KG1 (cell line): ENCODE measurements around the gene FAM168B.

Source experiments
- DNase-seq: peaks from one replicate; lab custom pipeline; 2025; lab: John Stamatoyannopoulos, UW

Gene FAM168B

GRCh38 chr2:131022731-131023130 lies 70.5 kb downstream of the FAM168B start:
- DNase-seq = no peak

GRCh38 chr2:131016826-131017741 lies 76.2 kb downstream of the FAM168B start:
- DNase-seq = no peak

- no peak for DNase-seq
Observed at GRCh38 chr2:131015764-131016163, 77.5 kb downstream of the FAM168B start.

- DNase-seq = no peak
Observed at GRCh38 chr2:131014141-131014540, 79.1 kb downstream of the FAM168B start.

GRCh38 chr2:131011486-131011885 lies 81.8 kb downstream of the FAM168B start:
- no peak for DNase-seq

GRCh38 chr2:131010566-131010965 lies 82.7 kb downstream of the FAM168B start:
- no peak for DNase-seq

GRCh38 chr2:131009713-131010475 lies 83.4 kb downstream of the FAM168B start:
- DNase-seq = no peak

GRCh38 chr2:131008967-131009366 lies 84.3 kb downstream of the FAM168B start:
- no peak for DNase-seq

- DNase-seq = no peak
Observed at GRCh38 chr2:131006561-131006960, 86.7 kb downstream of the FAM168B start.

GRCh38 chr2:131005216-131005935 lies 87.9 kb downstream of the FAM168B start:
- DNase-seq = no peak

- DNase-seq = no peak
Observed at GRCh38 chr2:131004446-131005209, 88.6 kb downstream of the FAM168B start.

- no peak for DNase-seq
Observed at GRCh38 chr2:130998561-130998960, 94.7 kb downstream of the FAM168B start.
